ENCODE results near the gene PPM1H. TPM values are rescaled to one million over a fixed set of nuclear protein-coding genes. Genes with fewer than 3 reads are reported as not detected.

Gene PPM1H
- total and polyA plus RNA-seq, 2 of the 8 experiments (the other 6 are each of a cell fraction or from before 2014, with no cell fraction given): 16.4 to 36.1 TPM

- TF ChIP-seq SIN3A (conservative IDR thresholded peaks at IDR 0.05 in 1 of 2, IDR thresholded peaks at IDR 0.05 in 1 of 2; ENCODE audit: low read depth in 1 of 2, low read length in 2 of 2) (peak; percentile 20 to 40; a peak in 1 of 4 replicates), POU5F1 (IDR thresholded peaks at IDR 0.05; ENCODE audit: low read depth, low read length) (no peak), HDAC6 (IDR thresholded peaks at IDR 0.05; ENCODE audit: low read depth, low read length) (no peak), RXRA (IDR thresholded peaks at IDR 0.05; ENCODE audit: insufficient read depth, low read depth, low read length) (no peak), SIRT6 (IDR thresholded peaks at IDR 0.05; ENCODE audit: low read length) (no peak), GTF2F1 (IDR thresholded peaks at IDR 0.05; ENCODE audit: borderline replicate concordance, low read depth, low read length) (no peak), TAF1 (IDR thresholded peaks at IDR 0.05; ENCODE audit: low read depth, low read length) (no peak; the same call in none of the 2 replicates), EP300 (IDR thresholded peaks at IDR 0.05; ENCODE audit: borderline replicate concordance in 1 of 2, low read depth in 2 of 2, low read length in 2 of 2) (peak in 1 of 2 experiments; percentile 2; a peak in 1 of 3 replicates), MAFK (IDR thresholded peaks at IDR 0.05; ENCODE audit: low read depth, low read length) (no peak), CBX8 (IDR thresholded peaks at IDR 0.05; ENCODE audit: borderline replicate concordance, low read depth, low read length) (no peak), CTCF (IDR thresholded peaks at IDR 0.05; ENCODE audit: control extremely low read depth in 1 of 3, insufficient read depth in 1 of 3, low read depth in 1 of 3, low read length in 3 of 3) (peak; percentile 45 to 62 (median 45)), HDAC2 (IDR thresholded peaks at IDR 0.05; ENCODE audit: borderline replicate concordance in 1 of 2, low read depth in 2 of 2, low read length in 2 of 2) (0 out of 4 replicates have a peak, but pooled peaks of 1 of the 2 experiments have one; percentile 68), SP4 (IDR thresholded peaks at IDR 0.05; ENCODE audit: low read length) (no peak), KDM5A (IDR thresholded peaks at IDR 0.05; ENCODE audit: low read length) (no peak), MAX (IDR thresholded peaks at IDR 0.05) (peak; percentile 28), TAF7 (optimal IDR thresholded peaks at IDR 0.05; ENCODE audit: borderline replicate concordance, low read depth, low read length) (no peak), SP1 (IDR thresholded peaks at IDR 0.05; ENCODE audit: low read depth, low read length) (no peak)
- TF ChIP-seq, protein P1, sequence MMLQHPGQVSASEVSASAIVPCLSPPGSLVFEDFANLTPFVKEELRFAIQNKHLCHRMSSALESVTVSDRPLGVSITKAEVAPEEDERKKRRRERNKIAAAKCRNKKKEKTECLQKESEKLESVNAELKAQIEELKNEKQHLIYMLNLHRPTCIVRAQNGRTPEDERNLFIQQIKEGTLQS (IDR thresholded peaks at IDR 0.05; ENCODE audit: insufficient read depth, low read depth, low read length): no peak
- TF ChIP-seq, protein P2, sequence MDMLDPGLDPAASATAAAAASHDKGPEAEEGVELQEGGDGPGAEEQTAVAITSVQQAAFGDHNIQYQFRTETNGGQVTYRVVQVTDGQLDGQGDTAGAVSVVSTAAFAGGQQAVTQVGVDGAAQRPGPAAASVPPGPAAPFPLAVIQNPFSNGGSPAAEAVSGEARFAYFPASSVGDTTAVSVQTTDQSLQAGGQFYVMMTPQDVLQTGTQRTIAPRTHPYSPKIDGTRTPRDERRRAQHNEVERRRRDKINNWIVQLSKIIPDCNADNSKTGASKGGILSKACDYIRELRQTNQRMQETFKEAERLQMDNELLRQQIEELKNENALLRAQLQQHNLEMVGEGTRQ (IDR thresholded peaks at IDR 0.05; ENCODE audit: low read length): no peak
These were observed 331.7 kb downstream of the PPM1H start (continued) for GRCh38 chr12:62603061-62603810.
